ENCODE measurements around the gene CACNA2D3. TPM values are rescaled to one million over a fixed set of nuclear protein-coding genes. Genes with fewer than 3 reads are reported as not detected.

Gene CACNA2D3
- total RNA-seq, 2 donors from 2014 or later = 0.97 TPM; not detected in 1

GRCh38 chr3:54793171-54793570, 670.8 kb downstream of the CACNA2D3 start:
- Mint-ChIP-seq H3K27me3 (ENCODE audit: insufficient read depth) (no peaks in the 10 kb centered on the region), H3K4me3 (no peak overlapping the region), H3K4me1 (peaks cover 21% of the 10 kb centered on the region), H3K36me3 (ENCODE audit: low read depth) (no peaks in the 10 kb centered on the region), H3K9me3 (peaks cover 6% of the 10 kb centered on the region), H3K27ac (no peak overlapping the region)
- H3K27me3 ChIP-seq (ENCODE audit: control insufficient read depth, insufficient read depth, low read length, poor library complexity, severe bottlenecking) = no peaks in the 10 kb centered on the region
- no peak for DNase-seq
- H3K27ac ChIP-seq (ENCODE audit: low read depth, low read length) = no peak overlapping the region
- H3K4me1 ChIP-seq (ENCODE audit: control insufficient read depth, insufficient read depth, low read length) = peaks cover 4% of the 10 kb centered on the region
- no peaks in the 10 kb centered on the region for H3K36me3 ChIP-seq (ENCODE audit: control insufficient read depth, insufficient read depth, low read length)
- no peak overlapping the region for H3K9ac ChIP-seq (ENCODE audit: extremely low read depth, low read length, poor library complexity, severe bottlenecking)
- H3K4me3 ChIP-seq (ENCODE audit: low read length) = no peak overlapping the region
- TF ChIP-seq CTCF (conservative IDR thresholded peaks at IDR 0.05) = no peak
- peaks cover 28% of the 10 kb centered on the region for H3K9me3 ChIP-seq (ENCODE audit: control insufficient read depth, low read length)
- 96 to 100% methylated on average over 5 to 6 of the region's 6 CpGs for WGBS, 2 experiments (ENCODE audit: insufficient coverage in 1 of 2, insufficient read length in 1 of 2)

GRCh38 chr3:54797111-54797510, 674.8 kb downstream of the CACNA2D3 start:
- no peaks in the 10 kb centered on the region for H3K27me3 ChIP-seq (ENCODE audit: control insufficient read depth, insufficient read depth, low read length, poor library complexity, severe bottlenecking)
- H3K27me3 Mint-ChIP-seq (ENCODE audit: insufficient read depth) = no peaks in the 10 kb centered on the region
- peaks cover 27% of the 10 kb centered on the region for H3K9me3 ChIP-seq (ENCODE audit: control insufficient read depth, low read length)
- no peak overlapping the region for H3K4me3 Mint-ChIP-seq
- 92 to 100% methylated on average over 1 to 2 of the region's 2 CpGs for WGBS, 2 experiments (ENCODE audit: insufficient coverage in 1 of 2, insufficient read length in 1 of 2)
- peaks cover 1% of the 10 kb centered on the region for H3K4me1 ChIP-seq (ENCODE audit: control insufficient read depth, insufficient read depth, low read length)
- H3K9ac ChIP-seq (ENCODE audit: extremely low read depth, low read length, poor library complexity, severe bottlenecking) = no peak overlapping the region
- no peak for DNase-seq
- H3K36me3 Mint-ChIP-seq (ENCODE audit: low read depth) = no peaks in the 10 kb centered on the region
- H3K4me3 ChIP-seq (ENCODE audit: low read length) = no peak overlapping the region
- no peak overlapping the region for H3K27ac Mint-ChIP-seq
- peaks cover 12% of the 10 kb centered on the region for H3K4me1 Mint-ChIP-seq
- H3K36me3 ChIP-seq (ENCODE audit: control insufficient read depth, insufficient read depth, low read length) = no peaks in the 10 kb centered on the region
- TF ChIP-seq CTCF (conservative IDR thresholded peaks at IDR 0.05) = no peak
- no peak overlapping the region for H3K27ac ChIP-seq (ENCODE audit: low read depth, low read length)
- peaks cover 9% of the 10 kb centered on the region for H3K9me3 Mint-ChIP-seq

GRCh38 chr3:54800478-54800877, 678.1 kb downstream of the CACNA2D3 start:
- peaks cover 9% of the 10 kb centered on the region for H3K4me1 Mint-ChIP-seq
- no peak overlapping the region for H3K27ac Mint-ChIP-seq
- H3K9me3 Mint-ChIP-seq = peaks cover 29% of the 10 kb centered on the region
- H3K36me3 ChIP-seq (ENCODE audit: control insufficient read depth, insufficient read depth, low read length) = no peaks in the 10 kb centered on the region
- no peaks in the 10 kb centered on the region for H3K27me3 ChIP-seq (ENCODE audit: control insufficient read depth, insufficient read depth, low read length, poor library complexity, severe bottlenecking)
- no peak for TF ChIP-seq CTCF (conservative IDR thresholded peaks at IDR 0.05)
- peaks cover 2% of the 10 kb centered on the region for H3K36me3 Mint-ChIP-seq (ENCODE audit: low read depth)
- H3K4me1 ChIP-seq (ENCODE audit: control insufficient read depth, insufficient read depth, low read length) = no peaks in the 10 kb centered on the region
- DNase-seq = no peak
- no peak overlapping the region for H3K27ac ChIP-seq (ENCODE audit: low read depth, low read length)
- no peak overlapping the region for H3K4me3 ChIP-seq (ENCODE audit: low read length)
- WGBS, 2 experiments (ENCODE audit: insufficient coverage in 1 of 2, insufficient read length in 1 of 2) = 96% methylated on average over 1 of the region's 1 CpG; no CpG with 5 or more reads in 1 of the 2 experiments
- no peak overlapping the region for H3K9ac ChIP-seq (ENCODE audit: extremely low read depth, low read length, poor library complexity, severe bottlenecking)
- peaks cover 12% of the 10 kb centered on the region for H3K9me3 ChIP-seq (ENCODE audit: control insufficient read depth, low read length)
- H3K4me3 Mint-ChIP-seq = no peak overlapping the region
- H3K27me3 Mint-ChIP-seq (ENCODE audit: insufficient read depth) = no peaks in the 10 kb centered on the region

Data from endodermal cell (in vitro differentiated cells).